ENCODE data around the gene ENDOV.
A peak's percentile ranks its signal among the peaks of the same experiment; 100 is the strongest.

ENDOV gene

GRCh38 chr17:80439499-80439898, 24.5 kb downstream of the ENDOV start:
- no peak for TF ChIP-seq CTCF (IDR thresholded peaks at IDR 0.05; ENCODE audit: low read length, missing control alignments)
- no peak for DNase-seq (ENCODE audit: low read depth)
- no peak overlapping the region for H3K4me3 ChIP-seq (replicated peaks; ENCODE audit: low read depth, low read length)

- DNase-seq (ENCODE audit: low read depth): peak; percentile 56
- TF ChIP-seq CTCF (IDR thresholded peaks at IDR 0.05; ENCODE audit: low read length, missing control alignments): no peak
- H3K4me3 ChIP-seq (replicated peaks; ENCODE audit: low read depth, low read length): no peak overlapping the region
Measured at GRCh38 chr17:80441133-80441578, 26.2 kb downstream of the ENDOV start.

- no peak overlapping the region for H3K4me3 ChIP-seq (replicated peaks; ENCODE audit: low read depth, low read length)
- no peak for TF ChIP-seq CTCF (IDR thresholded peaks at IDR 0.05; ENCODE audit: low read length, missing control alignments)
- DNase-seq (ENCODE audit: low read depth): no peak
Measured at GRCh38 chr17:80441598-80442322, 26.8 kb downstream of the ENDOV start.

- no peak for DNase-seq (ENCODE audit: low read depth)
- no peak overlapping the region for H3K4me3 ChIP-seq (replicated peaks; ENCODE audit: low read depth, low read length)
- TF ChIP-seq CTCF (IDR thresholded peaks at IDR 0.05; ENCODE audit: low read length, missing control alignments): no peak
Measured at GRCh38 chr17:80442323-80442659, 27.3 kb downstream of the ENDOV start.

- TF ChIP-seq CTCF (IDR thresholded peaks at IDR 0.05; ENCODE audit: low read length, missing control alignments): no peak
- no peak overlapping the region for H3K4me3 ChIP-seq (replicated peaks; ENCODE audit: low read depth, low read length)
- no peak for DNase-seq (ENCODE audit: low read depth)
Measured at GRCh38 chr17:80442764-80443163, 27.8 kb downstream of the ENDOV start.

GRCh38 chr17:80443498-80443897, 28.5 kb downstream of the ENDOV start:
- TF ChIP-seq CTCF (IDR thresholded peaks at IDR 0.05; ENCODE audit: low read length, missing control alignments): no peak
- no peak for DNase-seq (ENCODE audit: low read depth)
- no peak overlapping the region for H3K4me3 ChIP-seq (replicated peaks; ENCODE audit: low read depth, low read length)

Measured in fibroblast of pulmonary artery (primary cell).